ENCODE data around the gene ZNF682. TPM values are rescaled to one million over a fixed set of nuclear protein-coding genes. Genes with fewer than 3 reads are reported as not detected.

ZNF682 gene
- total RNA-seq, 2 donors from 2014 or later: 28.5 to 29.3 TPM

GRCh38 chr19:19956434-19957075, 82.8 kb downstream of the ZNF682 start:
- Histone ChIP-seq H3K36me3 (ENCODE audit: control insufficient read depth, insufficient read depth, low read length) (no peaks in the 10 kb centered on the region), H3K27me3 (ENCODE audit: control insufficient read depth, insufficient read depth, low read length, poor library complexity, severe bottlenecking) (no peaks in the 10 kb centered on the region), H3K9ac (ENCODE audit: extremely low read depth, low read length, poor library complexity, severe bottlenecking) (no peak overlapping the region), H3K27ac (ENCODE audit: low read depth, low read length) (no peak overlapping the region), H3K4me1 (ENCODE audit: control insufficient read depth, insufficient read depth, low read length) (no peaks in the 10 kb centered on the region), H3K4me3 (ENCODE audit: low read length) (no peak overlapping the region), H3K9me3 (ENCODE audit: control insufficient read depth, low read length) (peaks cover 14% of the 10 kb centered on the region)
- Mint-ChIP-seq H3K9me3 (peaks cover 15% of the 10 kb centered on the region), H3K27me3 (ENCODE audit: insufficient read depth) (peaks cover 2% of the 10 kb centered on the region), H3K36me3 (ENCODE audit: low read depth) (no peaks in the 10 kb centered on the region), H3K27ac (no peak overlapping the region), H3K4me1 (peaks cover 2% of the 10 kb centered on the region), H3K4me3 (peak overlapping the region; percentile 28)
- peak; percentile 78 for DNase-seq
- no peak for TF ChIP-seq CTCF (conservative IDR thresholded peaks at IDR 0.05)
- 83 to 85% methylated on average over 8 to 15 of the region's 15 CpGs for WGBS, 2 experiments (ENCODE audit: insufficient coverage in 1 of 2, insufficient read length in 1 of 2)

GRCh38 chr19:19955208-19955607, 84.1 kb downstream of the ZNF682 start:
- peaks cover under 1% of the 10 kb centered on the region for H3K9me3 ChIP-seq (ENCODE audit: control insufficient read depth, low read length)
- H3K4me1 ChIP-seq (ENCODE audit: control insufficient read depth, insufficient read depth, low read length): no peaks in the 10 kb centered on the region
- Mint-ChIP-seq H3K27me3 (ENCODE audit: insufficient read depth) (peaks cover 2% of the 10 kb centered on the region), H3K36me3 (ENCODE audit: low read depth) (no peaks in the 10 kb centered on the region), H3K4me3 (no peak overlapping the region), H3K4me1 (peaks cover 2% of the 10 kb centered on the region), H3K9me3 (peaks cover 3% of the 10 kb centered on the region), H3K27ac (no peak overlapping the region)
- H3K36me3 ChIP-seq (ENCODE audit: control insufficient read depth, insufficient read depth, low read length): no peaks in the 10 kb centered on the region
- 92% methylated on average over 7 to 9 of the region's 9 CpGs for WGBS, 2 experiments (ENCODE audit: insufficient coverage in 1 of 2, insufficient read length in 1 of 2)
- H3K4me3 ChIP-seq (ENCODE audit: low read length): no peak overlapping the region
- no peak overlapping the region for H3K27ac ChIP-seq (ENCODE audit: low read depth, low read length)
- DNase-seq: no peak
- TF ChIP-seq CTCF (conservative IDR thresholded peaks at IDR 0.05): no peak
- H3K9ac ChIP-seq (ENCODE audit: extremely low read depth, low read length, poor library complexity, severe bottlenecking): no peak overlapping the region
- peaks cover 4% of the 10 kb centered on the region for H3K27me3 ChIP-seq (ENCODE audit: control insufficient read depth, insufficient read depth, low read length, poor library complexity, severe bottlenecking)

Other genes with a start within 250 kb of the ZNF682 start
- 10 to 100 TPM in 1 of 2 donors, 1 to 10 TPM in 1; 8.8 to 12.0 TPM for gene ZNF506, start 217.8 kb downstream of the ZNF682 start, total RNA-seq
- 10 to 100 TPM; 44.4 to 51.9 TPM for gene ZNF253, start 173.6 kb downstream of the ZNF682 start, total RNA-seq
- 10 to 100 TPM; 47.7 to 53.3 TPM for gene ZNF93, start 138.6 kb downstream of the ZNF682 start, total RNA-seq
- 100 to 1,000 TPM; 113 to 174 TPM for gene ZNF90, start 38.5 kb upstream of the ZNF682 start, total RNA-seq
- gene ZNF486, start 127.7 kb upstream of the ZNF682 start, total RNA-seq: 10 to 100 TPM; 20.4 to 27.6 TPM